Skeletal muscle tissue (tissue), 4 donors: ENCODE results near the gene SMPDL3A. TPM values are rescaled to one million over a fixed set of nuclear protein-coding genes. Genes with fewer than 3 reads are reported as not detected.
A peak's percentile ranks its signal among the peaks of the same experiment; 100 is the strongest.

Experiments
- H3K27ac ChIP-seq: one replicate; pipeline ENCODE4 v1.7.0; 2013; ENCODE audit warnings: mild to moderate bottlenecking, low read depth, low read length, inconsistent platforms
- H3K27me3 ChIP-seq, 3 donors: one replicate each; pipeline ENCODE4 v1.7.0; 2013; ENCODE audit warnings: low read length in 3 of 3; ENCODE audit not compliant: control insufficient read depth in 3 of 3, insufficient read depth in 3 of 3
- H3K36me3 ChIP-seq, 3 donors: one replicate each; pipeline ENCODE4 v1.7.0; 2013; ENCODE audit warnings: low read length in 3 of 3; ENCODE audit not compliant: control insufficient read depth in 3 of 3, insufficient read depth in 3 of 3
- H3K4me1 ChIP-seq, 3 donors: one replicate each; pipeline ENCODE4 v1.7.0; 2013; ENCODE audit warnings: low read length in 3 of 3, mild to moderate bottlenecking in 3 of 3; ENCODE audit not compliant: control insufficient read depth in 3 of 3, insufficient read depth in 3 of 3
- H3K4me3 ChIP-seq, 3 donors: one replicate each; pipeline ENCODE4 v1.7.0; 2013; ENCODE audit warnings: low read length in 3 of 3
- H3K9ac ChIP-seq, 3 donors: one replicate each; pipeline ENCODE4 v1.7.0; 2013; ENCODE audit warnings: low read length in 3 of 3, mild to moderate bottlenecking in 3 of 3, moderate library complexity in 2 of 3, low read depth in 1 of 3
- H3K9me3 ChIP-seq, 3 donors: one replicate each; pipeline ENCODE4 v1.7.0; 2013; ENCODE audit warnings: low read length in 3 of 3; ENCODE audit not compliant: control insufficient read depth in 3 of 3
- total RNA-seq: library from RNA; depleted of rRNA; stranded (reverse); fragments of >200 nt; gene quantifications from one replicate; pipeline ENCODE4 v1.2.3, GENCODE V29; 2014
- donor health status: Osteomylitis.

SMPDL3A gene
- total RNA-seq, 1 donor from 2014 or later = 11.0 TPM

DNA sequence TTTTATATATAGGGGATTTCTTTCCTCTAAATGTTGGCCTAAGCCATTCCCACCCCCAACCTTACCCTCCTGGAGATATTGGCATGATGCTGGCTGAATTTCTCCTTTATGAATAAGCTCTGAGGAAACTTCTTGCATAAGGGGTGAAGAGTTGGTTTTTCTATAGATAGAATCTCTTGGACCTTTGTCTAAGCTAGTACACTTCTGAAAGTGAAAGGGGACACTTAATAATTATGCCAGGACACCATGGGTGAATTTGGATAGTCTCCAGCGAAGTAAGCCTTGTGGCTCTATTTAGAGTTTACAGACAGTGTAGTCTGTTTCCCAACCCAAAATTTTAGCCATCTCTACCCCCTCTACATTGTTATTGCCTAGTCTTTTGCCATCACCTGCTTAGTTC is 36.6 kb upstream of the SMPDL3A start:
- Histone ChIP-seq H3K27ac (peak overlapping the region; percentile 62), H3K36me3 (no peaks in the 10 kb centered on the region), H3K27me3 (no peaks in the 10 kb centered on the region), H3K9ac (peak overlapping the region in 2 of 3 donors; percentile 44 to 72), H3K4me3 (peak overlapping the region in 1 of 3 donors; percentile 73), H3K4me1 (peaks cover 3 to 12% (median 10%) of the 10 kb centered on the region in 3 donors), H3K9me3 (peaks cover 0 to 2% (median 0%) of the 10 kb centered on the region in 3 donors)

DNA sequence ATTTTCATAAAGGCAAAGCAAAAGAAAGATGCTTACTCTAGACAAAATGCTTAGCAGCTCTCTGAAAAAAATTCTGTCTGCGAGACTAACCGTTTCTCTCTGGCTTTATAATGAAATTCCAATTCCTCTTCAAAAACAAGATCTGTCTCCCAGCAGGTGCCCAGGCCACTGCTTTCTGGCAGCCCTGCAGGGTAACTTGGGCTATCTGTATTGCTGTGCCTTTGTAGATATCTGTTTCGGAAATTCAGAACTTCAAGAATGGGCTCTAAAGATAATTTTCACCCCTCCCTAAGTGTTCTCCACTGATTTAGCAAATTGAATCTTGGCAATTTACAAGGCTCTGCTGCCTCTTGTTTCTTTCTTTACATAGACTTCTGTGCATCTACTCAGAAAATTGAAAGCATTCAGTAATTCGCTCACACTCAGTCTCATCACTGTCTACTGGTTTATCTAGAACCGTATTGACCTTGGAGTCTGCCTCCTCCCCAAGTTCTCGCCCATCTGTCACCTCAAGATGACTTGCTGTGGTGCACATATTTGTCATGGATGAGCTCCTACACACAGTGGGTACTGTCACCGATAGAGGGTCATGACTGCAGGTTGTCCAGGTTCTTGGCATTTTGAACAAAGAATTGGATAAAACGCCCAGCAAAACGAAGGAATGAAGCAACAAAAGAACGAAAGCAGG is 35.9 kb upstream of the SMPDL3A start:
- H3K9me3 ChIP-seq = no peaks in the 10 kb centered on the region
- H3K27ac ChIP-seq = peak overlapping the region; percentile 62
- H3K4me1 ChIP-seq = peaks cover 3 to 12% (median 10%) of the 10 kb centered on the region in 3 donors
- H3K4me3 ChIP-seq = peak overlapping the region; percentile 68 to 73 (median 73)
- H3K36me3 ChIP-seq = no peaks in the 10 kb centered on the region
- H3K9ac ChIP-seq = peak overlapping the region; percentile 44 to 72 (median 55)
- H3K27me3 ChIP-seq = no peaks in the 10 kb centered on the region

DNA sequence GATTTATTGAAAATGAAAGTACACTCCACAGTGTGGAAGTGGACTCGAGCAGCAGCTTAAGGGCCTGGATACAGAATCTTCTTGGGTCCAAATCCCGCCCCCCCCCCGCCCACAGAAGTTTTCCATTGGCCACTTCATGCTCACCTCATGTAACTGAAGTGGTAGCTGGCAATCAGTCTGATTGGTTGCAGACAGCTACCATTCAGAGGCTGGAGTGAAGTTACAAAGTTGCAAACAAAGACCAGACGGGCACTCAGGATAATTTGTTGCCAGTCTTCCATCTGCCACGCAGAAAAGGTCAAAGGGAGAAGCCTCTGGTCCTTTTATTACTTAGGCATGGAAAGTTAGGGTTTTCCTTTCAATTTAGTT is 35.4 kb upstream of the SMPDL3A start:
- Histone ChIP-seq H3K9me3 (no peaks in the 10 kb centered on the region), H3K4me1 (peaks cover 3 to 12% (median 10%) of the 10 kb centered on the region in 3 donors), H3K36me3 (no peaks in the 10 kb centered on the region), H3K27me3 (no peaks in the 10 kb centered on the region), H3K9ac (peak overlapping the region; percentile 44 to 72 (median 55)), H3K27ac (peak overlapping the region; percentile 62), H3K4me3 (peak overlapping the region; percentile 68 to 73 (median 73))

DNA sequence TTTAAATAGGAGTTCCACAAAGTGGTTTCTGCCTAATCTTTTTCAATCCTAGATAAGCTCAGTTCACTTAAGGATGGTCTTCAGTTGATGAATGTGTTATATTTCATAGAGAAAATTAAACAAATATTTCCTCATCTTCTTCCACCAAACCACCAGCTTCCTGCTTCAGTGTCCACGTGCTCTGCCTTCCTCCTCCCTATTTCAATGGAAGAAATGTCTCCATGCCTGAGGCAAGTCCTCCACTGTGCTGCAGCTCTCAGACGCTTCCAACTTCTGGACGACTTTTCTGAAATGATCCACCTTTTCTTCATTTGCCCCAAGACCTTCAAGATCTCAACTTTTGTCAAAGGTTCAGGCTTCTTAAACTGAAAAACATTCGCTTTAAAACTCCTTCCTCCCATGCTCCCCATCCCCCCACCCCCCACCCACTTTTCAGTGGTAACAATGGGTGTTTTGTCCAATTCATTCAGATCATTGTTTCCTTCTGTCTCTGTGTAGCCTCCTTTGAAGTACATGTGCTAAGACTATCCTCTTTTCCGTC is 34.8 kb upstream of the SMPDL3A start:
- H3K36me3 ChIP-seq = no peaks in the 10 kb centered on the region
- H3K27ac ChIP-seq = no peak overlapping the region
- H3K4me1 ChIP-seq = peaks cover 3 to 12% (median 10%) of the 10 kb centered on the region in 3 donors
- peak overlapping the region; percentile 10 to 66 (median 20) for H3K9ac ChIP-seq
- no peaks in the 10 kb centered on the region for H3K9me3 ChIP-seq
- no peaks in the 10 kb centered on the region for H3K27me3 ChIP-seq
- peak overlapping the region in 1 of 3 donors; percentile 59 for H3K4me3 ChIP-seq

DNA sequence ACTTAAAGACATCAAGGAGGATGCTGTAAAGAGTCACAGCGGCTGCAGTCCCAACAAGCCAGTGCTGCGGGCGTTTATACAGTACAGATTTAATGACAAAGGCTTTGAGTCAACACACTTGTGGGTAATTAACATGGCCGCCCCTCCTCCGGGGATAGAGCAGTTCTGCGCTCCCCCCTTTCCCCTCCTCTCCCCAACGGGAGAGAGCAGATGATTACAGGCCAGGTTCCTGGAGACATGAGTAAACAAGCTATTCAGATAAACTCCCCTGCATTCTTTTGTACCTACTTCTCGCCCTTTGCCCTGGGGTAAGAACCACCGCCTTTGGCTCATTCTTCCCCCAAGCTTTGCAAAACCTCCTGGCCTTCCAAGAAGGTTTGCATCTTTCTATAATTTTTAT is 33.2 kb upstream of the SMPDL3A start:
- no peaks in the 10 kb centered on the region for H3K36me3 ChIP-seq
- H3K27me3 ChIP-seq = no peaks in the 10 kb centered on the region
- H3K4me3 ChIP-seq = no peak overlapping the region
- no peak overlapping the region for H3K27ac ChIP-seq
- H3K9me3 ChIP-seq = no peaks in the 10 kb centered on the region
- no peak overlapping the region for H3K9ac ChIP-seq
- H3K4me1 ChIP-seq = peaks cover 3 to 12% (median 10%) of the 10 kb centered on the region in 3 donors

DNA sequence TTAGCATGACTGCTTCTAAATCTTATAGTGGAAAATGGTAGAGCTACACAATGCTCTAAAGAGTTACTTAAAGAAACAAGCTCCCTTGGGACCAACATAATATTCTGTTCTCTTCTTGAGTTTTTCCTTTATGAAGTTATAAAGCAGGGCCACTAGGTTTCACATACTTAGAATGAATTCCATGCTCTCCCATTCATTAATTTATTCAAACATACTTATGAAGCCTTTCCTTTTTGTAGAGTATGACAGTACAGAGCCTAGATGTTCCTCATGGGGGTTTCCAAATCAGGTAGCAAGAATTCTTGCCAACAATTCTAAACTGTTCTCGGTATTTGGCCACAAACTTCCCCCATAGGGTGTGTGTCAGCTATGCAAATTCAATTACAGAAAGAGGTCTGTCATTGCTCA is 30.1 kb upstream of the SMPDL3A start:
- no peak overlapping the region for H3K4me3 ChIP-seq
- H3K9me3 ChIP-seq = no peaks in the 10 kb centered on the region
- no peak overlapping the region for H3K27ac ChIP-seq
- H3K36me3 ChIP-seq = no peaks in the 10 kb centered on the region
- no peaks in the 10 kb centered on the region for H3K27me3 ChIP-seq
- H3K9ac ChIP-seq = no peak overlapping the region
- H3K4me1 ChIP-seq = no peaks in the 10 kb centered on the region

DNA sequence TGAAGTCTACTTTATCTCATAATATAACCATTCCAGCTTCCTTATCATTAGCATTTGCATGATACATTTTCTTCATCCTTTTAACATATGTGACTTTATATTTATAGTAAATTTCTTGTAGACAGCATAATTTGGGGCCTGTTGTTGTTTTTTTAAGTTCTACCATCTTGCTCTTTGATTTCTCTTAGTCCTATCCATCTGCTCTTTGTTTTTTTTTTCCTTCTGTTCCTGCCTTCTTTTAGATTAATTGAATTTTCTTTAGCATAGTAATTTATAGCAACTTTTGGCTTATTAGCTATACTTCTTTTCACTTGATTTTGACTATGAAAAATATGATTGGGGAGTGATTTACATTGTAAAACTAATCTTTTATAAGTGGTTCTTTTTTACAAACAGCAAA is 28.7 kb upstream of the SMPDL3A start:
- H3K27ac ChIP-seq = no peak overlapping the region
- no peaks in the 10 kb centered on the region for H3K36me3 ChIP-seq
- H3K9ac ChIP-seq = no peak overlapping the region
- H3K27me3 ChIP-seq = no peaks in the 10 kb centered on the region
- no peaks in the 10 kb centered on the region for H3K4me1 ChIP-seq
- H3K4me3 ChIP-seq = no peak overlapping the region
- no peaks in the 10 kb centered on the region for H3K9me3 ChIP-seq

DNA sequence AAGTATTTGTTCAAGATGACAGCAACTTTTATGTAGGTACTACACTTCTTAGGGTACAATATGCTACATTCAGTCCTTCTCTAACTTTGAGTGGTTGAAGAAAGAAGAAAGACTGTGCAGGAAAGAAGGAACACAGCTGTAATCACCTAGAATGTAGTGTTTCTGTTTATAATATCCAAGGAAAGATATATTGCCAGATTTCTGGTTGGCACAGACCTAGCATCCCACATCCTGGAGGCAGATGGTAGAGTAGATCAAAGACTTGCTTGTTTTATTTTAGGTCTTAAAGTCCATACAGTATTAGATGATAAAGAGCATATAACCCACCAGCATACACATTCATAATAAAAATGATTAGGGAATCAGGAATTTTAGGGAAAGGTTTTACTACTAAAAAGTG is 22.8 kb upstream of the SMPDL3A start:
- no peak overlapping the region for H3K27ac ChIP-seq

DNA sequence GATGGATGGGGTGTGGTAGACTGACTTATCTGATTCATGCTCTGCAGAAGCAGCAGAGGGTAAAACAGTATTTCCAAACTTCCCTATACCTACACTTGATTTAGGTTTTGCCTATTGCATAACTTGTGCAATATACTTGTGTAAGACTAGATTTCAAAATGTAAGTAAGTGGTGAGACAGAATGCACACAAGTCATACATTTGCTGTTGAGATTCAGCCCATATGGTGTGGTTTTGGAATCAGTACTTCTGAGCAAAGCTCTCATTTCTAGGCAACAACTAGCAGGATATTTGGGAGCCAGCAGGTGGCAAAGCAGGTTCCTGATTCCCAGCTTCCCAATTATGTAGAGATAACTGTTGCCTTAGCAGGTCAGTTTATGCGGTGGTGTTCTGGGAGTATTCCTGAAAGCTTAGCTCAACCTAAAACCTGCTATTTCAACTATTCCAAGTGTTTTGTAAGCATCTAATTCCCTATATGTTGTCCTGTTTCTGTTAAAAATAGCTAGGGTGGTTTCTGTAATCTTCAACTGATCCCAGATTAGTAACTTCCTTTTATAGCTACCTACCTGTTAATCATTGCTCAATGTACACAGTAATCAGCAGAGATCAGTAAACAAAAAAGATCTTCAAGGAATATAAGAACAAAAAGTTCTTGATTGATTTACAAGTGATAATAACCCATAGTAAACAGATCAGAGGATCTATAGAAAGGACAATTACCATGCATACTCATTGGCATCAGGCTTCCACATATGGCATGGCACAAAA is 18.0 kb upstream of the SMPDL3A start:
- Histone ChIP-seq H3K9me3 (no peaks in the 10 kb centered on the region), H3K4me1 (no peaks in the 10 kb centered on the region), H3K9ac (no peak overlapping the region), H3K27me3 (no peaks in the 10 kb centered on the region), H3K36me3 (no peaks in the 10 kb centered on the region), H3K4me3 (no peak overlapping the region), H3K27ac (no peak overlapping the region)

More for the DNA sequence above, 22.8 kb upstream of the SMPDL3A start:
- H3K4me1 ChIP-seq = no peaks in the 10 kb centered on the region
- no peaks in the 10 kb centered on the region for H3K9me3 ChIP-seq
- H3K9ac ChIP-seq = no peak overlapping the region
- H3K27me3 ChIP-seq = no peaks in the 10 kb centered on the region
- no peaks in the 10 kb centered on the region for H3K36me3 ChIP-seq
- H3K4me3 ChIP-seq = no peak overlapping the region
